NK-92 treated with Interleukin-12 subunit alpha and Interleukin-12 subunit beta, amount 100 ng/mL, for 24 hours (cell line): ENCODE results near the gene RUFY1.
"Not testable (repeated sequence)": the region's sequence is repeated elsewhere in the genome, so short reads cannot be mapped to it uniquely, and the experiment has no call there.

Experiments used
- DNase-seq: peaks from one replicate; lab custom pipeline; 2025; lab: John Stamatoyannopoulos, UW

Gene RUFY1

GRCh38 chr5:179542170-179542569, 8.2 kb upstream of the RUFY1 start:
- no peak for DNase-seq

GRCh38 chr5:179543275-179543674, 7.1 kb upstream of the RUFY1 start:
- DNase-seq = not testable (repeated sequence)

GRCh38 chr5:179553006-179553405, 2.7 kb downstream of the RUFY1 start:
- no peak for DNase-seq

GRCh38 chr5:179553875-179554274, 3.5 kb downstream of the RUFY1 start:
- no peak for DNase-seq

- DNase-seq = no peak
Measured at GRCh38 chr5:179554981-179555380, 4.6 kb downstream of the RUFY1 start.

GRCh38 chr5:179558261-179558799, 8.0 kb downstream of the RUFY1 start:
- not testable (repeated sequence) for DNase-seq

- DNase-seq = no peak
Measured at GRCh38 chr5:179558932-179559283, 8.6 kb downstream of the RUFY1 start.

- peak; percentile 86 for DNase-seq
Measured at GRCh38 chr5:179559284-179560252, 9.2 kb downstream of the RUFY1 start.

GRCh38 chr5:179564526-179564925, 14.2 kb downstream of the RUFY1 start:
- no peak for DNase-seq

GRCh38 chr5:179568721-179569120, 18.4 kb downstream of the RUFY1 start:
- no peak for DNase-seq

GRCh38 chr5:179572386-179572785, 22.0 kb downstream of the RUFY1 start:
- no peak for DNase-seq

GRCh38 chr5:179577286-179577960, 27.1 kb downstream of the RUFY1 start:
- no peak for DNase-seq

GRCh38 chr5:179585941-179586401, 35.6 kb downstream of the RUFY1 start:
- no peak for DNase-seq

- no peak for DNase-seq
Measured at GRCh38 chr5:179588166-179588565, 37.8 kb downstream of the RUFY1 start.

- DNase-seq = no peak
Measured at GRCh38 chr5:179595916-179596315, 45.6 kb downstream of the RUFY1 start.

- DNase-seq = no peak
Measured at GRCh38 chr5:179596421-179596820, 46.1 kb downstream of the RUFY1 start.

GRCh38 chr5:179599100-179599499, 48.7 kb downstream of the RUFY1 start:
- DNase-seq = no peak

- no peak for DNase-seq
Measured at GRCh38 chr5:179599566-179599965, 49.2 kb downstream of the RUFY1 start.

- no peak for DNase-seq
Measured at GRCh38 chr5:179599973-179600372, 49.6 kb downstream of the RUFY1 start.

- DNase-seq = no peak
Measured at GRCh38 chr5:179601871-179602625, 51.7 kb downstream of the RUFY1 start.

- no peak for DNase-seq
Measured at GRCh38 chr5:179603308-179603707, 53.0 kb downstream of the RUFY1 start.
